GM19240 (cell line): ENCODE measurements around the gene CHRNG.

Experiments
- DNase-seq: peaks from one replicate; pipeline ENCODE4 v3.0.0; 2011; ENCODE audit warnings: low spot score; ENCODE audit not compliant: insufficient read length

CHRNG gene

GRCh38 chr2:232574674-232575403 lies 35.3 kb downstream of the CHRNG start:
- no peak for DNase-seq

- DNase-seq: no peak
Observed at GRCh38 chr2:232575404-232575746, 35.9 kb downstream of the CHRNG start.

- no peak for DNase-seq
Observed at GRCh38 chr2:232576995-232577394, 37.5 kb downstream of the CHRNG start.

GRCh38 chr2:232577841-232578240 lies 38.3 kb downstream of the CHRNG start:
- DNase-seq: no peak

- no peak for DNase-seq
Observed at GRCh38 chr2:232578626-232579025, 39.1 kb downstream of the CHRNG start.

GRCh38 chr2:232580648-232580981 lies 41.1 kb downstream of the CHRNG start:
- no peak for DNase-seq

- DNase-seq: no peak
Observed at GRCh38 chr2:232581725-232582124, 42.2 kb downstream of the CHRNG start.

- DNase-seq: no peak
Observed at GRCh38 chr2:232584238-232584637, 44.7 kb downstream of the CHRNG start.

- DNase-seq: no peak
Observed at GRCh38 chr2:232586943-232587505, 47.5 kb downstream of the CHRNG start.

GRCh38 chr2:232587512-232587911 lies 48.0 kb downstream of the CHRNG start:
- DNase-seq: no peak

GRCh38 chr2:232588031-232588430 lies 48.5 kb downstream of the CHRNG start:
- DNase-seq: no peak

GRCh38 chr2:232588680-232589585 lies 49.4 kb downstream of the CHRNG start:
- no peak for DNase-seq

- no peak for DNase-seq
Observed at GRCh38 chr2:232592772-232593395, 53.4 kb downstream of the CHRNG start.

- no peak for DNase-seq
Observed at GRCh38 chr2:232593982-232594381, 54.5 kb downstream of the CHRNG start.
